HG02884 (cell line): ENCODE results near the gene ALG1.
"Not testable (repeated sequence)": the region's sequence is repeated elsewhere in the genome, so short reads cannot be mapped to it uniquely, and the experiment has no call there.

ENCODE experiments used
- ATAC-seq: cut with Tn5 transposase; IDR thresholded peaks from one replicate; pipeline ENCODE4 v1.9.1; 2021; ENCODE audit warnings: mild to moderate bottlenecking, moderate library complexity; ENCODE audit not compliant: unreplicated experiment

ALG1 gene

GRCh38 chr16:5072334-5073278, 963 bp downstream of the ALG1 start:
- ATAC-seq = no peak

GRCh38 chr16:5073279-5073629, 1.6 kb downstream of the ALG1 start:
- ATAC-seq = no peak

- not testable (repeated sequence) for ATAC-seq
These were observed 2.1 kb downstream of the ALG1 start for GRCh38 chr16:5073771-5074170.

- ATAC-seq = no peak
These were observed 4.0 kb downstream of the ALG1 start for GRCh38 chr16:5075637-5076036.

GRCh38 chr16:5077304-5077703, 5.7 kb downstream of the ALG1 start:
- ATAC-seq = no peak

- no peak for ATAC-seq
These were observed 7.0 kb downstream of the ALG1 start for GRCh38 chr16:5078626-5079025.

GRCh38 chr16:5080461-5080860, 8.8 kb downstream of the ALG1 start:
- ATAC-seq = not testable (repeated sequence)

- not testable (repeated sequence) for ATAC-seq
These were observed 9.4 kb downstream of the ALG1 start for GRCh38 chr16:5080996-5081395.

GRCh38 chr16:5083646-5084045, 12.0 kb downstream of the ALG1 start:
- not testable (repeated sequence) for ATAC-seq

- ATAC-seq = not testable (repeated sequence)
These were observed 12.6 kb downstream of the ALG1 start for GRCh38 chr16:5084099-5084731.

GRCh38 chr16:5084802-5085201, 13.2 kb downstream of the ALG1 start:
- ATAC-seq = not testable (repeated sequence)

GRCh38 chr16:5085716-5086115, 14.1 kb downstream of the ALG1 start:
- ATAC-seq = not testable (repeated sequence)

GRCh38 chr16:5088086-5088790, 16.6 kb downstream of the ALG1 start:
- ATAC-seq = not testable (repeated sequence)

GRCh38 chr16:5088936-5089335, 17.3 kb downstream of the ALG1 start:
- not testable (repeated sequence) for ATAC-seq

- not testable (repeated sequence) for ATAC-seq
These were observed 18.4 kb downstream of the ALG1 start for GRCh38 chr16:5089911-5090555.

GRCh38 chr16:5090592-5090991, 18.9 kb downstream of the ALG1 start:
- not testable (repeated sequence) for ATAC-seq

GRCh38 chr16:5093081-5093480, 21.4 kb downstream of the ALG1 start:
- ATAC-seq = not testable (repeated sequence)

- ATAC-seq = not testable (repeated sequence)
These were observed 22.1 kb downstream of the ALG1 start for GRCh38 chr16:5093746-5094145.

- not testable (repeated sequence) for ATAC-seq
These were observed 23.6 kb downstream of the ALG1 start for GRCh38 chr16:5095145-5095830.

- ATAC-seq = not testable (repeated sequence)
These were observed 24.9 kb downstream of the ALG1 start for GRCh38 chr16:5096437-5097060.
